GM21737 (cell line): Measurements from ENCODE around the gene CLPTM1L.
"Not testable (repeated sequence)": the region's sequence is repeated elsewhere in the genome, so short reads cannot be mapped to it uniquely, and the experiment has no call there.

Experiments
- ATAC-seq: cut with Tn5 transposase; IDR thresholded peaks from one replicate; pipeline ENCODE4 v1.9.1; 2021; ENCODE audit warnings: mild to moderate bottlenecking, moderate library complexity; ENCODE audit not compliant: unreplicated experiment

CLPTM1L gene

GRCh38 chr5:1362242-1363015 lies 17.5 kb upstream of the CLPTM1L start:
- no peak for ATAC-seq

GRCh38 chr5:1360861-1361260 lies 16.0 kb upstream of the CLPTM1L start:
- ATAC-seq: no peak

GRCh38 chr5:1360367-1360766 lies 15.5 kb upstream of the CLPTM1L start:
- not testable (repeated sequence) for ATAC-seq

- ATAC-seq: no peak
Observed at GRCh38 chr5:1359713-1360112, 14.8 kb upstream of the CLPTM1L start.

- no peak for ATAC-seq
Observed at GRCh38 chr5:1359031-1359645, 14.2 kb upstream of the CLPTM1L start.

GRCh38 chr5:1358726-1359025 lies 13.8 kb upstream of the CLPTM1L start:
- no peak for ATAC-seq

- ATAC-seq: no peak
Observed at GRCh38 chr5:1357946-1358725, 13.2 kb upstream of the CLPTM1L start.

GRCh38 chr5:1356873-1357787 lies 12.2 kb upstream of the CLPTM1L start:
- no peak for ATAC-seq

GRCh38 chr5:1354576-1354975 lies 9.7 kb upstream of the CLPTM1L start:
- ATAC-seq: no peak

- no peak for ATAC-seq
Observed at GRCh38 chr5:1352231-1353219, 7.6 kb upstream of the CLPTM1L start.

- ATAC-seq: no peak
Observed at GRCh38 chr5:1351156-1351555, 6.3 kb upstream of the CLPTM1L start.

GRCh38 chr5:1349246-1349645 lies 4.3 kb upstream of the CLPTM1L start:
- no peak for ATAC-seq

- no peak for ATAC-seq
Observed at GRCh38 chr5:1348986-1349245, 4.0 kb upstream of the CLPTM1L start.

GRCh38 chr5:1347571-1347970 lies 2.7 kb upstream of the CLPTM1L start:
- no peak for ATAC-seq

- ATAC-seq: no peak
Observed at GRCh38 chr5:1346627-1347440, 1.9 kb upstream of the CLPTM1L start.

GRCh38 chr5:1345876-1346626 lies 1.2 kb upstream of the CLPTM1L start:
- no peak for ATAC-seq

GRCh38 chr5:1343931-1344901 lies 683 bp downstream of the CLPTM1L start:
- ATAC-seq: peak; percentile 20
